OCI-LY3 (cell line): ENCODE measurements around the gene CDH15.

ENCODE experiments used
- H2AFZ ChIP-seq: fragments of 200-600, 300-600 bp; shearing (Covaris generic); 2 replicates; pipeline ENCODE4 v1.6.0; 2014; ENCODE audit warnings: antibody characterized with exemption, low read depth, low read length
- H3K27ac ChIP-seq: fragments of 200-600, 300-600 bp; sonication (generic); 2 replicates; pipeline ENCODE4 v1.5.1; 2014; ENCODE audit warnings: mild to moderate bottlenecking, low read length, moderate library complexity, mixed read lengths
- H3K27me3 ChIP-seq: fragments of 200-600, 300-600 bp; sonication (generic); 2 replicates; pipeline ENCODE4 v1.6.1; 2014; ENCODE audit warnings: low read depth, low read length, mixed read lengths
- H3K36me3 ChIP-seq: fragments of 200-600, 300-600 bp; sonication (generic); replicated peaks from 2 replicates; pipeline ENCODE3; 2014; ENCODE audit warnings: low read depth, low read length, mixed read lengths
- H3K4me1 ChIP-seq: fragments of 300-600, 200-600 bp; sonication (generic); 2 replicates; pipeline ENCODE4 v1.6.1; 2014; ENCODE audit warnings: low read length, mixed read lengths
- H3K4me2 ChIP-seq: fragments of 200-600, 300-600 bp; sonication (generic); 2 replicates; pipeline ENCODE4 v1.6.1; 2014; ENCODE audit warnings: low read length, mixed read lengths
- H3K4me3 ChIP-seq: fragments of 300-600, 200-600 bp; sonication (generic); 2 replicates; pipeline ENCODE4 v1.5.1; 2014; ENCODE audit warnings: antibody characterized with exemption, mild to moderate bottlenecking, low read length, moderate library complexity
- H3K79me2 ChIP-seq: fragments of 300-600, 200-600 bp; shearing (Covaris generic); 2 replicates; pipeline ENCODE4 v1.6.1; 2014; ENCODE audit warnings: mild to moderate bottlenecking, low read length, mixed read lengths
- H3K9ac ChIP-seq: fragments of 300-600, 200-600 bp; shearing (Covaris generic); 2 replicates; pipeline ENCODE4 v1.6.0; 2014; ENCODE audit warnings: mild to moderate bottlenecking, low read length, moderate library complexity
- H3K9me3 ChIP-seq: fragments of 200-600, 300-600 bp; shearing (Covaris generic); 2 replicates; pipeline ENCODE4 v1.6.1; 2014; ENCODE audit warnings: low read length, mixed read lengths; ENCODE audit not compliant: insufficient read depth
- H4K20me1 ChIP-seq: fragments of 200-600, 300-600 bp; sonication (generic); 2 replicates; pipeline ENCODE4 v1.6.1; 2016; ENCODE audit warnings: low read length, mixed read lengths; ENCODE audit not compliant: insufficient read depth
- CTCF ChIP-seq: fragments of 200-600, 300-600 bp; sonication (generic); IDR thresholded peaks from 2 replicates; pipeline ENCODE4 v1.5.1; 2014; ENCODE audit warnings: antibody characterized with exemption, low read length, low read depth
- EZH2phosphoT487 ChIP-seq: fragments of 200-600 bp; shearing (Covaris generic); IDR thresholded peaks from 2 replicates; pipeline ENCODE4 v1.6.1; 2018; ENCODE audit warnings: antibody characterized with exemption, mixed run types, low read depth

Gene CDH15

GRCh38 chr16:89123831-89124100 lies 47.8 kb upstream of the CDH15 start:
- Histone ChIP-seq H3K79me2 (no peaks in the 10 kb centered on the region), H3K9me3 (no peaks in the 10 kb centered on the region), H3K4me3 (no peak overlapping the region), H3K4me1 (peaks cover 13% of the 10 kb centered on the region), H3K36me3 (peaks cover 58% of the 10 kb centered on the region), H3K27ac (no peak overlapping the region), H3K27me3 (no peaks in the 10 kb centered on the region), H3K4me2 (no peak overlapping the region), H2AFZ (no peak overlapping the region), H4K20me1 (peaks cover 4% of the 10 kb centered on the region; the same call in 1 of the 2 replicates), H3K9ac (no peak overlapping the region)
- TF ChIP-seq EZH2phosphoT487 (no peak), CTCF (no peak)

GRCh38 chr16:89129378-89129777 lies 42.2 kb upstream of the CDH15 start:
- Histone ChIP-seq H3K36me3 (peaks cover 55% of the 10 kb centered on the region), H3K79me2 (no peaks in the 10 kb centered on the region; the same call in none of the 2 replicates), H3K9me3 (0 out of 2 replicates have a peak, but pooled peaks cover 6% of the 10 kb centered on the region), H3K27ac (no peak overlapping the region), H3K9ac (no peak overlapping the region), H3K4me3 (no peak overlapping the region), H3K4me1 (no peaks in the 10 kb centered on the region), H3K4me2 (no peak overlapping the region), H4K20me1 (no peaks in the 10 kb centered on the region), H3K27me3 (no peaks in the 10 kb centered on the region), H2AFZ (no peak overlapping the region)
- TF ChIP-seq EZH2phosphoT487 (no peak), CTCF (no peak)

- Histone ChIP-seq H3K27me3 (no peaks in the 10 kb centered on the region), H3K79me2 (no peaks in the 10 kb centered on the region; the same call in none of the 2 replicates), H3K9ac (no peak overlapping the region), H4K20me1 (no peaks in the 10 kb centered on the region), H3K4me1 (no peaks in the 10 kb centered on the region), H3K4me2 (no peak overlapping the region), H3K9me3 (0 out of 2 replicates have a peak, but pooled peaks cover 6% of the 10 kb centered on the region), H3K4me3 (no peak overlapping the region), H3K27ac (no peak overlapping the region), H2AFZ (no peak overlapping the region), H3K36me3 (peaks cover 53% of the 10 kb centered on the region)
- TF ChIP-seq CTCF (no peak), EZH2phosphoT487 (no peak)
Observed at GRCh38 chr16:89130448-89130847, 41.1 kb upstream of the CDH15 start.

GRCh38 chr16:89131783-89132182 lies 39.8 kb upstream of the CDH15 start:
- Histone ChIP-seq H3K79me2 (no peaks in the 10 kb centered on the region; the same call in none of the 2 replicates), H3K27me3 (no peaks in the 10 kb centered on the region), H3K36me3 (peaks cover 47% of the 10 kb centered on the region), H3K4me3 (no peak overlapping the region), H3K9me3 (0 out of 2 replicates have a peak, but pooled peaks cover 6% of the 10 kb centered on the region), H4K20me1 (no peaks in the 10 kb centered on the region), H3K4me1 (no peaks in the 10 kb centered on the region), H3K4me2 (no peak overlapping the region), H2AFZ (no peak overlapping the region), H3K9ac (no peak overlapping the region), H3K27ac (no peak overlapping the region)
- no peak for TF ChIP-seq CTCF
- TF ChIP-seq EZH2phosphoT487, result no peak
